ENCODE measurements around the gene ADK.

Gene ADK

DNA sequence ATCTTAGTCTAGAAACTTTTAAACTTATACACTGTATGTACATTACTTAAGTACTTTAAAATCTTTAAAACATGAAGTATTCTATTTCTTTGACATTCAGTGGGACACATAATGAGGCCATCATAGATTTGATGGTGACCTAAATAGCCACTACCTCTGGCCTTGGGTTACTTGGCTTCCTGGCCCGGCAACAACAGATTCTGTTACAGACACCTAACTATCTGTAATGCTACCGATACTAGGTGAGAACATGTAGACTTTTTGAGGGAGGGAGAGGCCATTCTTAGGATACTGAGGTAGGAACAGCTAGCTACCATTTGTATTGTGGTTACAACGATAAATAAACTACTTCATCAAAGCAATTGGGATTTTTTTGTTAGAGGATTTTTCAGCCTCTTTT lies 520.7 kb downstream of the ADK start:
- H3K9ac ChIP-seq (ENCODE audit: low read depth, low read length, poor library complexity, severe bottlenecking), result no peak overlapping the region
- H3K9me2 ChIP-seq (replicated peaks; ENCODE audit: low read depth, low read length), result no peaks in the 10 kb centered on the region
- no peak overlapping the region for H3K4me2 ChIP-seq (ENCODE audit: low read depth, low read length, poor library complexity, severe bottlenecking)
- no peaks in the 10 kb centered on the region for H4K20me1 ChIP-seq (ENCODE audit: insufficient read depth, low read length, poor library complexity, severe bottlenecking)
- H3K79me2 ChIP-seq (ENCODE audit: insufficient read depth, low read length), result no peaks in the 10 kb centered on the region
- H3K9me3 ChIP-seq (ENCODE audit: insufficient read depth, low read depth, low read length), result peaks cover 13% of the 10 kb centered on the region; the same call in 1 of the 2 replicates
- H3F3A ChIP-seq (ENCODE audit: low read depth), result no peaks in the 10 kb centered on the region
- TF ChIP-seq, protein P1, sequence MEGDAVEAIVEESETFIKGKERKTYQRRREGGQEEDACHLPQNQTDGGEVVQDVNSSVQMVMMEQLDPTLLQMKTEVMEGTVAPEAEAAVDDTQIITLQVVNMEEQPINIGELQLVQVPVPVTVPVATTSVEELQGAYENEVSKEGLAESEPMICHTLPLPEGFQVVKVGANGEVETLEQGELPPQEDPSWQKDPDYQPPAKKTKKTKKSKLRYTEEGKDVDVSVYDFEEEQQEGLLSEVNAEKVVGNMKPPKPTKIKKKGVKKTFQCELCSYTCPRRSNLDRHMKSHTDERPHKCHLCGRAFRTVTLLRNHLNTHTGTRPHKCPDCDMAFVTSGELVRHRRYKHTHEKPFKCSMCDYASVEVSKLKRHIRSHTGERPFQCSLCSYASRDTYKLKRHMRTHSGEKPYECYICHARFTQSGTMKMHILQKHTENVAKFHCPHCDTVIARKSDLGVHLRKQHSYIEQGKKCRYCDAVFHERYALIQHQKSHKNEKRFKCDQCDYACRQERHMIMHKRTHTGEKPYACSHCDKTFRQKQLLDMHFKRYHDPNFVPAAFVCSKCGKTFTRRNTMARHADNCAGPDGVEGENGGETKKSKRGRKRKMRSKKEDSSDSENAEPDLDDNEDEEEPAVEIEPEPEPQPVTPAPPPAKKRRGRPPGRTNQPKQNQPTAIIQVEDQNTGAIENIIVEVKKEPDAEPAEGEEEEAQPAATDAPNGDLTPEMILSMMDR (conservative IDR thresholded peaks at IDR 0.05; ENCODE audit: low read length), result no peak
- no peak for TF ChIP-seq EZH2phosphoT487 (IDR thresholded peaks at IDR 0.05; ENCODE audit: borderline replicate concordance)
- no peaks in the 10 kb centered on the region for H3K27me3 ChIP-seq (ENCODE audit: insufficient read depth, low read length, poor library complexity, severe bottlenecking)
- H3K4me1 ChIP-seq (ENCODE audit: insufficient read depth, low read length, poor library complexity, severe bottlenecking), result no peaks in the 10 kb centered on the region
- H3K4me3 ChIP-seq (ENCODE audit: low read length, poor library complexity, severe bottlenecking), result no peak overlapping the region
- no peak overlapping the region for H2AFZ ChIP-seq (ENCODE audit: low read length)
- peaks cover 22% of the 10 kb centered on the region; the same call in 1 of the 2 replicates for H3K36me3 ChIP-seq (ENCODE audit: insufficient read depth, low read length)

DNA sequence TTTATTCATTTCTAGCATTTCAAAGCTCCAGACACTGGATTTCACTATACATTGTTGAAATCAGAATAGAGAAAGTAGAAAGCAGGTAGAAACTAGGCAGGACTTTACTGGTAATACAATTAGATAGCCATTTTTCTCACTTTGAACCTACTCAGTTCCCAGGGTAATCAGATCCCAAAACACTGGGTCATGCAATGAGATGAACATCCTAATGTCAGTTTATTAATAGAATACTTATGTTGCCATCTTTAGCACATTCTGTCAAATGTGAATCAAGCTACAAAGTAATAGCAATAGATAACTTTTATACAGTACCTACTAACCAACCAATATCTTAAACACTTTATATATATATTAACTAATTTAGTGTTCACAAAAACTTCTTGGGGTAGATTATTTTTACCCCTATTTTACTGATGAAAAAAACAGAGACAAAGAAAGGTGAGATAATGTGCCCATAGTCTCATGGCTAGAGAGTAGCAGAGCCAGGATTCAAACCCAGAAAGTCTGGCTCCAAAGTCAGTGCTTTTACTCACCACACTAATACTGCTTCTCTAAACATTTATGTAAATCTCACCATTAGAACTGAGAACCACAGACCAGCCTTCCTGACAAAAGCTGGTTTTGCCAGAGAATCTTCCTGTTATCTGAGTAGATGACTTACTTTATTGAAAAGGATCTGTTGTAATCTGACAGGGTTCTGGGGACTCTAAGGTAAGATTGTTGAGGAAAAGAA lies 521.6 kb downstream of the ADK start:
- H3K9ac ChIP-seq (ENCODE audit: low read depth, low read length, poor library complexity, severe bottlenecking), result no peak overlapping the region
- H3K4me3 ChIP-seq (ENCODE audit: low read length, poor library complexity, severe bottlenecking), result no peak overlapping the region
- no peaks in the 10 kb centered on the region for H3K27me3 ChIP-seq (ENCODE audit: insufficient read depth, low read length, poor library complexity, severe bottlenecking)
- TF ChIP-seq, protein P1 (conservative IDR thresholded peaks at IDR 0.05; ENCODE audit: low read length), result no peak
- TF ChIP-seq EZH2phosphoT487 (IDR thresholded peaks at IDR 0.05; ENCODE audit: borderline replicate concordance), result no peak
- H3K4me1 ChIP-seq (ENCODE audit: insufficient read depth, low read length, poor library complexity, severe bottlenecking), result no peaks in the 10 kb centered on the region
- no peaks in the 10 kb centered on the region for H3K9me2 ChIP-seq (replicated peaks; ENCODE audit: low read depth, low read length)
- H4K20me1 ChIP-seq (ENCODE audit: insufficient read depth, low read length, poor library complexity, severe bottlenecking), result no peaks in the 10 kb centered on the region
- H3K79me2 ChIP-seq (ENCODE audit: insufficient read depth, low read length), result no peaks in the 10 kb centered on the region
- peaks cover 13% of the 10 kb centered on the region; the same call in 1 of the 2 replicates for H3K9me3 ChIP-seq (ENCODE audit: insufficient read depth, low read depth, low read length)
- H3K36me3 ChIP-seq (ENCODE audit: insufficient read depth, low read length), result peaks cover 22% of the 10 kb centered on the region; the same call in 1 of the 2 replicates
- H2AFZ ChIP-seq (ENCODE audit: low read length), result no peak overlapping the region
- no peak overlapping the region for H3K4me2 ChIP-seq (ENCODE audit: low read depth, low read length, poor library complexity, severe bottlenecking)
- H3F3A ChIP-seq (ENCODE audit: low read depth), result no peaks in the 10 kb centered on the region

DNA sequence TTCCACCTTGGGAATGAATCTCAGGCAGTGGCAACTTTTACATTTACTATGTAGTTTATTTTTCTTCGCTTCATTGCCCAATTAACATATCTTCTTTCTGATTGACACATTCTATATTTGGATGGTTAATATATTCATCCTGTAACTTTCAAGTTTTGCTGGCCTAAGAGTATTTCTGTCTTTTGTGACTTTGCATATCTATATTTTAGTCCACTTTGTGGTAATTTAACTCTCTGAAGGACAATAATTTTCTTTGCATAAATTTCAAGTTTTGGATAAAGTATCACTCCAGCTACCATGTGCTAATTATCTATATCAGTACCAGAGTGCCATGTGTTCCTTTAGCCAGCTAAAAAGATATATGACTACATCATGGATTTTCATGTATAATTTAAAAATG lies 523.9 kb downstream of the ADK start:
- no peaks in the 10 kb centered on the region for H3K4me1 ChIP-seq (ENCODE audit: insufficient read depth, low read length, poor library complexity, severe bottlenecking)
- H3F3A ChIP-seq (ENCODE audit: low read depth), result no peaks in the 10 kb centered on the region
- H3K9me3 ChIP-seq (ENCODE audit: insufficient read depth, low read depth, low read length), result peaks cover 13% of the 10 kb centered on the region; the same call in 1 of the 2 replicates
- no peak overlapping the region for H3K9ac ChIP-seq (ENCODE audit: low read depth, low read length, poor library complexity, severe bottlenecking)
- no peak overlapping the region for H3K4me2 ChIP-seq (ENCODE audit: low read depth, low read length, poor library complexity, severe bottlenecking)
- TF ChIP-seq EZH2phosphoT487 (IDR thresholded peaks at IDR 0.05; ENCODE audit: borderline replicate concordance), result no peak
- TF ChIP-seq, protein P1 (conservative IDR thresholded peaks at IDR 0.05; ENCODE audit: low read length), result no peak
- H3K79me2 ChIP-seq (ENCODE audit: insufficient read depth, low read length), result no peaks in the 10 kb centered on the region
- no peak overlapping the region for H3K4me3 ChIP-seq (ENCODE audit: low read length, poor library complexity, severe bottlenecking)
- H2AFZ ChIP-seq (ENCODE audit: low read length), result no peak overlapping the region
- no peaks in the 10 kb centered on the region for H3K9me2 ChIP-seq (replicated peaks; ENCODE audit: low read depth, low read length)
- H4K20me1 ChIP-seq (ENCODE audit: insufficient read depth, low read length, poor library complexity, severe bottlenecking), result no peaks in the 10 kb centered on the region
- no peaks in the 10 kb centered on the region for H3K27me3 ChIP-seq (ENCODE audit: insufficient read depth, low read length, poor library complexity, severe bottlenecking)
- peaks cover 22% of the 10 kb centered on the region; the same call in 1 of the 2 replicates for H3K36me3 ChIP-seq (ENCODE audit: insufficient read depth, low read length)

Measured in Loucy (cell line).